Pancreas (tissue), 10 donors: ENCODE data around the gene MORC4. TPM values are rescaled to one million over a fixed set of nuclear protein-coding genes. Genes with fewer than 3 reads are reported as not detected.

Experiments used
- ATAC-seq, 4 donors: fragments of 200-7000 bp; cut with Tn5 transposase; one replicate each; pipeline versions ENCODE4 v1.8.0 to v1.9.1; 2020; ENCODE audit warnings: mild to moderate bottlenecking in 4 of 4, moderate library complexity in 4 of 4
- DNase-seq, 6 donors: peaks; one replicate each; pipeline ENCODE4 v3.0.0-alpha.2; 2020
- FAIRE-seq: peaks from 2 replicates; lab custom pipeline; 2012; peaks lifted over from hg19 to GRCh38; lab: Jason Lieb, UNC
- H3K27ac ChIP-seq, 4 donors: fragments of 200-600 bp; sonication (generic); 1 replicate in 3 of 4; 2 replicates in 1 of 4; pipeline versions ENCODE4 v1.5.0 to v1.8.0; 2020
- H3K27me3 ChIP-seq, 4 donors: fragments of 200-600 bp; one replicate each; pipeline ENCODE4 v1.8.0; 2021
- H3K36me3 ChIP-seq, 3 donors: fragments of 200-600 bp; sonication (generic) in 1 of 3; one replicate each; pipeline versions ENCODE4 v1.5.0 to v1.8.0; 2020 to 2021
- H3K4me1 ChIP-seq, 3 donors: fragments of 200-600 bp; one replicate each; pipeline ENCODE4 v1.8.0; 2021
- H3K4me3 ChIP-seq, 4 donors: fragments of 200-600 bp; sonication (generic) in 2 of 4; one replicate each; pipeline versions ENCODE4 v1.5.0 to v1.8.0; 2020 to 2021
- H3K9me3 ChIP-seq, 4 donors: fragments of 200-600 bp; one replicate each; pipeline ENCODE4 v1.8.0; 2021
- CTCF ChIP-seq, 4 donors: fragments of 200-600 bp; sonication (generic) in 3 of 4; IDR thresholded peaks; one replicate each; pipeline versions ENCODE4 v1.5.0 to v1.8.0; 2021; ENCODE audit warnings: antibody characterized with exemption in 4 of 4
- WGBS, 2 donors: extraction: QIAGEN DNeasy Blood & Tissue Kit; methylation state at CpG; one replicate each; pipeline ENCODE4 v1.1.7; 2013; 5-methylcytosine and 5-hydroxymethylcytosine counted together
- intact Hi-C, 3 donors: fragments of 100-400 bp; cut with DNase I; formaldehyde crosslinking; loops; one replicate each; pipeline versions ENCODE4 v1.11.1 to v1.14.2; 2022
- polyA plus RNA-seq, 2 donors: library from polyadenylated mRNA; stranded (reverse); fragments of 200-250 nt; gene quantifications; one replicate each; pipeline ENCODE4 v1.2.3, GENCODE V29; 2013
- total RNA-seq, 6 donors: library from RNA; stranded (reverse); fragmentation: NEBNext Ultra II Directional in 4 of 6; extraction: Animal tissue kit (Norgen Biotek cat#: 25700) in 4 of 6; gene quantifications; one replicate each; pipeline versions ENCODE4 v1.2.1 to v1.2.4, GENCODE V29; 2021 to 2023
- donor health status: healthy with polysubstance abuse.
- donor health status: DM: no; HTN: no; CAD: no; lungs with moderate emphysema.
- donor health status: DM: no; HTN: no; CAD: no.
- donor health status: control.
- donor health status: control.
- donor health status: Bipolar disorder and iron deficiency.
- donor health status: DM: yes; HTN: yes; CAD: no.
- donor health status: DM: no; HTN: no; CAD: no.
- donor health status: DM: no; HTN: no; CAD: no.
- donor health status: DM: yes; HTN: yes; CAD: no.

MORC4 gene
- total and polyA plus RNA-seq, 8 donors, result 5.4 to 12.6 (median 9.9) TPM

DNA sequence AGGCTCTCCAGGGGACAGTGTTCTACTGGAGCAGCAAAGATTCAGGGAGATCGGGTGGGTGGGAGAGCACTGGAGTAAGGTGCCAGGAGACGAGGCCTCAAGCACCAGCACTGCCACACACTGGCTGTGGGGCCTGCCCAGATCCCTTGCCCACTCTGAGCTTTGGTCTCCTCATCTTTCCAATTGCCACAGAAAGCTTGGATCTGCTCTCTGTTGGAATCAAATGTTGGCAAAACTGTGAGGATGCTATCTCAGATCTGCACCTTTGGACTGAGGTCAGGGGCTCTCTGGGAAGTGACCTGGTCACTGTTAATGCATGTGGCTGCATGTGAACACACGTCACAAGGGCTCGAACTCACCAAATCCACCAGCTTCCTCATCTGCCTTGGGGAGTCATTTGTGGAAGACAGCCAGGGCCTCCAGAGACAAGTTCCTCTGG is 98.2 kb downstream of the MORC4 start:
- intact Hi-C loops, result loop anchor here in 1 of 3 donors (5.0 kb wide), 1 partner anchor 51 kb away; no protein-coding TSS in a partner anchor

DNA sequence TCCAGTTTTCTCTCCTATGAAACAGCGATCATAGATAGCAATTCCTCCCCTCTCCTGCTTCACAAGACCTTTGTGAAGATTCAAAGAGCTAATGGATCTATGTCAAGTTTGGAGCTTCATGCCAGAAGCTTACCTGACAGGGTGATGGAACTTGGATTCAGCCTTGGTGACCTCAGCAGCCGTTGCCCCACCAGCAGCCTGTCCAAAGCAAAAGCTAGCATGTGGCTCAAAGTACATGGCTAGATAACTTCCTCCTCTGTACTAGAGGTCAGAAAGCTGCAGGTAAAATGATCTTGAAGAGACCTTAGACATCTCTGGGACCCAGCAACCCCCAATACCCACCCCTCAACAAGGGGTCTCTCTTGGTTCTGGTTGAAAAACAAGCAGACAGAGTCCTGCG is 98.7 kb downstream of the MORC4 start:
- no peak overlapping the region for H3K4me3 ChIP-seq
- FAIRE-seq, result no peak
- TF ChIP-seq CTCF (IDR thresholded peaks at IDR 0.05), result no peak
- DNase-seq, result no peak
- no peaks in the 10 kb centered on the region for H3K9me3 ChIP-seq
- WGBS, 2 donors, result 54 to 56% methylated on average over 3 of the region's 3 CpGs
- no peaks in the 10 kb centered on the region for H3K27me3 ChIP-seq
- no peak overlapping the region for H3K27ac ChIP-seq
- no peaks in the 10 kb centered on the region for H3K36me3 ChIP-seq
- intact Hi-C loops, result loop anchor here in 1 of 3 donors (5.0 kb wide), 1 partner anchor 51 kb away; no protein-coding TSS in a partner anchor
- H3K4me1 ChIP-seq, result no peaks in the 10 kb centered on the region
- ATAC-seq, result no peak

More for the DNA sequence above, 98.2 kb downstream of the MORC4 start:
- no peaks in the 10 kb centered on the region for H3K4me1 ChIP-seq
- no peaks in the 10 kb centered on the region for H3K9me3 ChIP-seq
- no peak for FAIRE-seq
- WGBS, 2 donors, result 60 to 83% methylated on average over 4 of the region's 4 CpGs
- no peak overlapping the region for H3K27ac ChIP-seq
- no peak for DNase-seq
- H3K27me3 ChIP-seq, result no peaks in the 10 kb centered on the region
- H3K36me3 ChIP-seq, result no peaks in the 10 kb centered on the region
- TF ChIP-seq CTCF (IDR thresholded peaks at IDR 0.05), result no peak
- ATAC-seq, result no peak
- H3K4me3 ChIP-seq, result no peak overlapping the region

- no peak overlapping the region for H3K4me3 ChIP-seq
- intact Hi-C loops, result loop anchor here in 2 of 3 donors (5.0 to 10.0 kb wide), 2 partner anchors 52 to 55 kb away; no protein-coding TSS in a partner anchor
- H3K9me3 ChIP-seq, result no peaks in the 10 kb centered on the region
- ATAC-seq, result peak in 3 of 4 donors; percentile 12 to 55 (median 44)
- 69 to 74% methylated on average over 1 of the region's 1 CpG for WGBS, 2 donors
- H3K27me3 ChIP-seq, result no peaks in the 10 kb centered on the region
- H3K36me3 ChIP-seq, result no peaks in the 10 kb centered on the region
- H3K27ac ChIP-seq, result no peak overlapping the region
- no peak for TF ChIP-seq CTCF (IDR thresholded peaks at IDR 0.05)
- DNase-seq, result no peak
- FAIRE-seq, result no peak
- H3K4me1 ChIP-seq, result no peaks in the 10 kb centered on the region
These were observed 100.2 kb downstream of the MORC4 start for GRCh38 chrX:106899841-106900240.

- H3K27ac ChIP-seq, result no peak overlapping the region
- no peak for TF ChIP-seq CTCF (IDR thresholded peaks at IDR 0.05)
- ATAC-seq, result no peak
- H3K9me3 ChIP-seq, result no peaks in the 10 kb centered on the region
- H3K36me3 ChIP-seq, result no peaks in the 10 kb centered on the region
- H3K4me3 ChIP-seq, result no peak overlapping the region
- no peaks in the 10 kb centered on the region for H3K4me1 ChIP-seq
- DNase-seq, result no peak
- H3K27me3 ChIP-seq, result no peaks in the 10 kb centered on the region
- intact Hi-C loops, result loop anchor here in 1 of 3 donors (10.0 kb wide), 1 partner anchor 56 kb away; no protein-coding TSS in a partner anchor
- FAIRE-seq, result no peak
- WGBS, 2 donors, result 45 to 47% methylated on average over 2 of the region's 2 CpGs
These were observed 100.7 kb downstream of the MORC4 start for GRCh38 chrX:106899276-106899675.

DNA sequence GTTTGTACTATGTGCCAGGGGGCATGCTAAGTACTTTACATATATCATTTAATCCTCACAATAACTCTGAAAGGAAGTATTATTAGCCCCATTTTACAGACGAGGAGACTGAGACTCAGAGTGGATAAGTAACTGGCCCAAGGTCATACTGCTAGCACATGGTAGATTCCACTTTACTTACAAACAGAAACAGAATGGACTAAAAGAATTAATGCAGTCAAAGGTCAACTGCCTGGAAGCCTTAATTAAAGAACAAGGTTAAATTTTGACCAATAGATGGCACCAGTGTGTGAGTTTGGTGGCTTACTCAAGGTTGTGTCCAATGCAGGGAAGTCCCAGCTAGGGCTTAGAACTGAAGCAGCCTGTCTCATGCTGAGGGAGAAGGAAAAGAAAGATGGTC is 101.5 kb downstream of the MORC4 start:
- H3K4me3 ChIP-seq, result no peak overlapping the region
- H3K36me3 ChIP-seq, result no peaks in the 10 kb centered on the region
- H3K9me3 ChIP-seq, result no peaks in the 10 kb centered on the region
- H3K4me1 ChIP-seq, result no peaks in the 10 kb centered on the region
- no peaks in the 10 kb centered on the region for H3K27me3 ChIP-seq
- FAIRE-seq (no peak), DNase-seq (peak in 1 of 6 donors; percentile 7), ATAC-seq (peak; percentile 76 to 86 (median 81))
- TF ChIP-seq CTCF (IDR thresholded peaks at IDR 0.05), result peak; percentile 11 to 34 (median 24)
- 4 to 12% methylated on average over 1 of the region's 1 CpG for WGBS, 2 donors
- intact Hi-C loops, result loop anchor here in 1 of 3 donors (10.0 kb wide), 1 partner anchor 56 kb away; no protein-coding TSS in a partner anchor
- no peak overlapping the region for H3K27ac ChIP-seq
